HG03039 (cell line): ENCODE data around the gene LHX4.

Experiments used
- ATAC-seq: cut with Tn5 transposase; IDR thresholded peaks from one replicate; pipeline ENCODE4 v1.9.1; 2021; ENCODE audit warnings: mild to moderate bottlenecking, moderate library complexity; ENCODE audit not compliant: unreplicated experiment

Gene LHX4

GRCh38 chr1:180270530-180271271 is 40.6 kb downstream of the LHX4 start:
- ATAC-seq = no peak

GRCh38 chr1:180271272-180272255 is 41.5 kb downstream of the LHX4 start:
- ATAC-seq = no peak

- no peak for ATAC-seq
These were observed 42.3 kb downstream of the LHX4 start for GRCh38 chr1:180272395-180272794.

- ATAC-seq = no peak
These were observed 43.0 kb downstream of the LHX4 start for GRCh38 chr1:180273066-180273465.

GRCh38 chr1:180274221-180274620 is 44.2 kb downstream of the LHX4 start:
- no peak for ATAC-seq

- no peak for ATAC-seq
These were observed 45.7 kb downstream of the LHX4 start for GRCh38 chr1:180275726-180276125.

- ATAC-seq = no peak
These were observed 47.6 kb downstream of the LHX4 start for GRCh38 chr1:180277476-180278193.

GRCh38 chr1:180278194-180278515 is 48.1 kb downstream of the LHX4 start:
- no peak for ATAC-seq

- ATAC-seq = no peak
These were observed 48.7 kb downstream of the LHX4 start for GRCh38 chr1:180278596-180279395.

- ATAC-seq = no peak
These were observed 49.6 kb downstream of the LHX4 start for GRCh38 chr1:180279651-180280050.

GRCh38 chr1:180280617-180281016 is 50.6 kb downstream of the LHX4 start:
- ATAC-seq = no peak

- ATAC-seq = no peak
These were observed 51.4 kb downstream of the LHX4 start for GRCh38 chr1:180281490-180281889.

GRCh38 chr1:180282401-180283044 is 52.5 kb downstream of the LHX4 start:
- ATAC-seq = no peak

GRCh38 chr1:180283098-180283497 is 53.0 kb downstream of the LHX4 start:
- no peak for ATAC-seq

- no peak for ATAC-seq
These were observed 56.4 kb downstream of the LHX4 start for GRCh38 chr1:180286417-180286816.

- no peak for ATAC-seq
These were observed 58.1 kb downstream of the LHX4 start for GRCh38 chr1:180287988-180288705.

GRCh38 chr1:180288940-180289339 is 58.9 kb downstream of the LHX4 start:
- ATAC-seq = no peak

GRCh38 chr1:180290265-180291001 is 60.4 kb downstream of the LHX4 start:
- no peak for ATAC-seq

GRCh38 chr1:180291004-180291403 is 60.9 kb downstream of the LHX4 start:
- no peak for ATAC-seq
